Right forelimb (tissue), 1 donor: Measurements from ENCODE around the gene PCBD1.

Experiments used
- DNase-seq: peaks from one replicate; pipeline ENCODE4 v3.0.0-alpha.2; 2018

The PCBD1 gene

GRCh38 chr10:70917226-70917625 lies 28.9 kb upstream of the PCBD1 start:
- no peak for DNase-seq

GRCh38 chr10:70916241-70916640 lies 27.9 kb upstream of the PCBD1 start:
- no peak for DNase-seq

DNA sequence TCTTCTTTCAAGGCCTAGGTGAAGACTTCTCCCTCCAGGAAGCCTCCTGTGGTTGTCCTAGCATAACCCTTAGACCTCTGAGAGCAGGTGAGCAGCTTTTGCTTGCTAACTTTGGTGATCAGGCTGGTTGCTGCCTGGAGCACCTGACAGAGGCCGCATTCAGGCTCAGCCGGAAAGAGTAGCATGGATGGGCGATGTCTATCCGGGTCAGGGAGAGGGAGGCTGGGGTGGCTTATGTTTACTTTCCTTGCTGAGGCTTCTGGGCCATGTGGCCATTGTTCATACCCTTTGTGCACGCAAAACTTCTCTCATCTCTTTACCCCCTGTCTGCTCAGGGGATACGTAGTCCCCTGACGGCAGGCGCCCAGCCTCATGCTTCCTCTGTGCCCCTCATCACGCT lies 27.4 kb upstream of the PCBD1 start:
- no peak for DNase-seq

DNA sequence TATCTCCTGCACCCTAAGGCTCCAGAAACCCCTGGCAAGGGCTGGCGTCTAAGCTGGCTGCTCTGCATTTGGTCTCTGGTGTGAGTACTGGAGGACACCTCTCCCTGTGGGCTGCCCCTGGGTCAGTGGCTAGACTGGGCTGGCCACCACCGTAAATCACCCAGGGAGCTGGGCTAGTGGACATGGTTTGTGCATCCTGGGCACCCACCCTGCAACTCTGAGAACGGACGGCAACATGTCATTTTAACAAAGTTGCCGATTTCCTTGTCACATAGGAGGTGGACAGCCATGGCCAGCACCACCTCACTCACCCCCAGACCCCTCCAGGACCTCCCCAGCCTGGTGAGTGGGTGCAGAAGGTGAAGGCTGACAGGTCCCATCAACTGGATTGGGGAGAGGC lies 26.8 kb upstream of the PCBD1 start:
- DNase-seq: no peak

DNA sequence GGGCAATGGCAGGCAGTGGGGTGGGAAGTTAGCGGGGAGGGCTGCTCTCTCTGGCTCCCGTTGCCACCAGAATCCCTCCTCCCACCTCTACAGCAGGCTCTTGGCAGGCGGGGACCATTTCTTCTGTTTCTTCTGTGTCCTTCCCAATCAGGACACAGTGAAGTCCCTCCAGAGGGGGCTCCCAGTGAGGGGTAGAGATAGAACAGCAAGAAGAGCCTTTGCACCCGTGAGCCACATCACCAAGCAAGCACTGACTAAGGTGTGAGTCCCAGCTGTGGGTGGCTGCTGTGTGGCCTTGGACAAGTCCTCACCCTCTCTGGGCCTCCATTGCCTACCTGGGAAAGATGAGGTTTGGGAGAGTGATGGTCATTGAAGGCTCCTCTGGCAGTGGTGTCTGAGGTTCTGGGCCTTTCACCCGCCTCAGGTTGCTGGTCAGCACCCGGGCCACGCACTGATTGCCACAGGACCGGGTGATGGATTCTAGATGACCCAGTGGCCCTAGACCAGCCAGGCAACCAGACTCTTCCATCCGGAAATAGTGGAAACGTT lies 26.0 kb upstream of the PCBD1 start:
- no peak for DNase-seq

DNA sequence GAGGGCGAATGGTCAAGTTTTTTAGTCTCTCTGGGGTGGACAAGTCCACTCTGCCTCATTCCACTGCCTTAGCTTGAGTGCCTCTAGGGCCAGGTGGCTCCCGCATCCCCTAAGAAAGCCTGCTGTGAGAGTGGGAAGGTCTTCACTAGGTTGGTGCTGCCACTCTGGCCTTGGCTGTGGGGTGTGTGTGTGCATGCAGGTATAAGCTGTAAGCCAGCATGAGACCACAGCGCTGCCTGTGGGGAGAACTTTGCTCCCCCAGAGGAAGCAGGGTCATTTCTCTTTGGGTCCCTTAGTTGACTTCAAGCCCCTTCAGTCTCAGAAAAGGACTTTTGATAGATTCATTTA lies 25.5 kb upstream of the PCBD1 start:
- no peak for DNase-seq

DNA sequence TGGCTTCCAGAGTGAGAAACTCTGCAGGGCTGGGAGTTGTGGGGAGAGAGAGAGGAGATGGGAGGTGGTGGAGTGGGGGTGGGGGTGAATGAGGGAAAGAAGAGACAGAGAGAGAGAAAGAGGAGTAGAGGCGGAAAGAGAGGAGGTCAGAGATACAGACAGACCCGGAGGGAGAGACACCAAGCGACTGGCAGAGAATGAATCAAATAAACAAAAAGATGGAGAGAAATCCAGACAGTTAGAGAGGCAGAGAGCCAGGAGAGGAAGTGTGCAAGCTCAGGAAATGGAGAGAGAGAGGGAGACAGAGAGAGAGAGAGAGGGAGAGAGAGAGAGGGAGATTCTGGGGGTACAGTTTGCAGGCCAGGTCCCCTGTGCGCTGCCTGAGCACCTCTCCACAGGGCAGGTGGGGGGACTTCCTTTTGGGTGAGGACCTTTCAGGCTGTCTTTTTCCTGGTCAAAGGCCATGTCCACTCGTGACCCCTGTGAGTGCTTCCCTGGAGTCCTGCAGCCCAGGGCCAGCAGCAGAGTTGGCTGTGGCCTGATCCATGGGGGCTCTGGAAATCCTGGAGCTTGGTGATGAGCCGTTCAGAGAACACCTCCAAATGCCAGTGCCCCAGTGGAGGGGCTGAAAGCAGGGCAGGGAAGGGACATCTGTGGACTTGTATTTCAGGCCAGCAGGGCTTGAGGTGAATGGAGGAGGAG lies 25.0 kb upstream of the PCBD1 start:
- DNase-seq: no peak

GRCh38 chr10:70912556-70912955 lies 24.2 kb upstream of the PCBD1 start:
- no peak for DNase-seq

GRCh38 chr10:70911386-70911785 lies 23.0 kb upstream of the PCBD1 start:
- DNase-seq: no peak

DNA sequence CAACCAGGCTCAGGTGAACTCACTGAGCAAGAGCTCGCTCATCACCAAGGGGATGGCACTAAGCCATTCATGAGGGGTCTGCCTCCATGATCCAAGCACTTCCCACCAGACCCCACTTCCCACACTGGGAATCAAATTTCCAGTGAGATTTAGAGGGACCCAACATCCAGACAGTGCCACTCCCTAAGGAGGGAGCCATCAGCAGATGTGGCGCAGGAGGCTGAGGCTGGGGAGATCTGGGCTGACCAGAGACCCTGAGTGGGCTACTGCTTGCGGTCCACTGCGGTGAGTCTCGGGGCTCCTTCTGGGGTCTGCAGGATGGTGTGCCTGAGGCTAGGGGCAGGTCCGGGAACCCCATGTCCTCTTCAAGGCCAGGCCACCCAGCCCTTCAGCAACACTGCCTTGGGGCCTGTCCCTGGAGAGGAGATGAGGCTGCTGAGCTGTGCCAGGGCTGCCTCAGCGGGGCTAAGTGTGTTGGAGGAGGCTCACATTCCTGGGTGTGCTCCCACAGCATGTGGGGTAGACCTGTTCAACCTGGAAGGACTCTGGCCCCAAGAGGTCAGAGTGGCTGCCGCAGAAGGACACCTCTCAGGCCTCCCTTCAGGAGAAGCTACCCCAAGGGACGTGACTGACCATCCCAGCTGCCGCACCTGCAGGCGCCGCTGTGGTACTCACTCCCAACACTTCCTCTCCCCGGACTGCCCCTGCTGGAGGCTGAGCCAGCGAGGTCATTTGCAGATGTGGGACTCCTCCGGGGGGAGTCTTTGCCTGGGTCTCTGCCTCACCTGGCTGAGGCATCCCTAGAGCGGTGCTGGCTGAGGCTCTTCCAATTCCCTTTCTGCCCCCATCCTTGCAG lies 22.3 kb upstream of the PCBD1 start:
- no peak for DNase-seq

GRCh38 chr10:70909326-70909935 lies 21.1 kb upstream of the PCBD1 start:
- DNase-seq: no peak

DNA sequence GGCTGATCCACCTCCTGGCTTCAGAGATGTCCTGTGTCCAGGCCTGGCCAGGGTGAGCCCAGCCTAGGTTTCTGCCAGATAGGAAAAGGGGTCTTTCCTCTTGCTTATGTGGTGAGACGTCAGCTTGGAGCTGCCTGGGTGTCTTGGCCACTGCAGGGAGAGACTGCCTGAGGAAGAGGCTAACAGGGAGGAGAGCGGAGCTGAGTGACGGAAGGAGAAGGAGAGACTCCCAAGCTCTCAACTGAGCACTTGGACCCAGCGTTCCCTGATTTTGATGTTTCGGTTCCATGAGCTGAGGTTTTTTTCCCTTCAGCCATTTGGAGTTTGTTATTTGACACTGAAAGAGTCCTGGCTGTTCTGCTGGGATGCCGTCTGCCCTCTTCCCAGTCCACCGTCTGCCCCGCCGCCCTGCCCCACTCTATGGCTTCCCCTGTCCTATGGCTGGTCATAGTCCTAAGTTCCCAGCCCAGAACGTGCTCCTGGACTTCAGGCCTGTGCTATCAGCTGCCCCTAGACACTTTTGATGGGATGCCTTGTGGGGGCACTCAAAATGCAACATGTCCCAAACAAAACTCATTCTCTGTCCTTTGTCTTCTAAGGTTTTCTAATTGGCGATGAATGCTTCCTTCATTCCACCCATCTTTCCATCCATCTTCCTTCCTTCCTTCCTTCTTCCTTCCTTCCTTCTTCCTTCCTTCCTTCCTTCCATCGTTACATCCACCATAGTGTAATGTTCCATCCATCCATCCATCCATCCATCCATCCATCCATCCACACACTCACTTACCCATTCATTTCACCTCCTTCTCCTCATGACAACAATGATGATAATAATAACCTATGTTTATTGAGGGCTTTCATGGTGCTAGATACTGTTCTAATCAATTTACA lies 20.3 kb upstream of the PCBD1 start:
- no peak for DNase-seq

DNA sequence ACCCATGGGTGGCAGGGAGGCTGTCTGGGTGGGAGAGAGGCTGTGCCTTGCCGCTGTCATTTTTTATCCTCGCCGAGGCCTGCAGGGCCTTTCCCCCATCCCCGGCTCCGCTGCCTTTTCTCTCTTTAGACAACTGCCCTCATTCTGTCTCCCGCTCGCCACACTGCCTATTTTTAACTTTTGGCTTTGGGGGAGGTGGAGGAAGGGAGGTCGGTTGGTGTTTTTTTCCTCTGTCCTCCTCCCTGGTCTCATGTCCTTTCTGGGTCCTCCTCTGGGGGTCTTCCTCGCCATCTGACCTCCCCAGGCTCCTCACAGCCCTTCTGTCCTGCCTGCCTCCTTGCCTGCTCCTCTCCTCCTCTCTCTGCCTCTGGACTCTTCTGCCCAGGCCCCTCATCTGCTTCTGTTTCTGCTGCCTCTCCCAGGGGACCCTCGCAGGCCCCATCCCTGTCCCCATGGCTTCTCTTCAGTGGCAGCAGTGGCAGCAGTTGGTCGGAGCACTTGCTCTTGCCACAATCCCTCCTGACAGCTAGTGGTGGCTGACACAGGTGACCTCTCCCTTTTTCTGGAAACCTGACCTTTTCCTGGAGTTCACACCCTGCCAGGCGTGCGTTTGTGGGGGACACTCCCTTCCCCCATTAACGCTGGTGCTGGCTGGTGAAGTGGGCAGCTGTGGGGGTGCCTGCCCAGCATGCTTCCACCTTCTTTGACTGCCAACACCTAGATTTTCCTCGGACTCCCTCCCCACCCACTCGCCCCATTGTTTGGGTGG lies 19.5 kb upstream of the PCBD1 start:
- peak; percentile 29 for DNase-seq

DNA sequence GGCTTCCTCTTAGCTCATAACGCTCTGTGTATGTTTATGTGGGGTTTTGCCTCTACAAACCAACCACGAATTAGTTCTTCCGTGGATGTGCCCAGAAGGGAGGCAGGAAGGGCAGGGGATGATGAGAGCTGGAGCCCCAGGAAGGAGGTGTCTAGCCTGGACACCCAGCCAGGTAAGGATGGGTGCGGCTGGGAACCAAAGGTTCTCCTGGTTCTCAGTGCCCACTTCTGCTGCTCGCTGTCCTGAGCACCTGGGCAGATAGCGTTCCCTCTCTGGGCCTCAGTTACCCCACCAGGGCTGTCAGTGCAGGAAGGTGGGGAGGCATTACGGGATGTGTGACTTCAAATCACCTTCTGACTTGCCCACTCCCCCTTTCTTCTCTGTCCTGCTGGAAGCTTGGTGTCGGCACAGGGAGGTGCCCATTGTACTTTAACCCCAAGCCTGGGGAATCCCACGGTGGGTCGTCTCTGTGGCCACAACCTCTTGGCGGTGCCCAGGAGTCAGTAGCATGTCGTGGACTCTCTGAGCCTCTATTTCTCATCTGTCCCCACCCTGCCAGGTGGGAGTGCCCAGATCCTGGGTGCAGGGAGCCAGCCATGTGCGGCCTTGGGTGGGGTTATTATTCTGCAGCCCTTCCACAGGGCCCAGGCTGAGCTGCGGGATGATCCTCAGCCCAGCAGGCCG lies 18.7 kb upstream of the PCBD1 start:
- peak; percentile 37 for DNase-seq

DNA sequence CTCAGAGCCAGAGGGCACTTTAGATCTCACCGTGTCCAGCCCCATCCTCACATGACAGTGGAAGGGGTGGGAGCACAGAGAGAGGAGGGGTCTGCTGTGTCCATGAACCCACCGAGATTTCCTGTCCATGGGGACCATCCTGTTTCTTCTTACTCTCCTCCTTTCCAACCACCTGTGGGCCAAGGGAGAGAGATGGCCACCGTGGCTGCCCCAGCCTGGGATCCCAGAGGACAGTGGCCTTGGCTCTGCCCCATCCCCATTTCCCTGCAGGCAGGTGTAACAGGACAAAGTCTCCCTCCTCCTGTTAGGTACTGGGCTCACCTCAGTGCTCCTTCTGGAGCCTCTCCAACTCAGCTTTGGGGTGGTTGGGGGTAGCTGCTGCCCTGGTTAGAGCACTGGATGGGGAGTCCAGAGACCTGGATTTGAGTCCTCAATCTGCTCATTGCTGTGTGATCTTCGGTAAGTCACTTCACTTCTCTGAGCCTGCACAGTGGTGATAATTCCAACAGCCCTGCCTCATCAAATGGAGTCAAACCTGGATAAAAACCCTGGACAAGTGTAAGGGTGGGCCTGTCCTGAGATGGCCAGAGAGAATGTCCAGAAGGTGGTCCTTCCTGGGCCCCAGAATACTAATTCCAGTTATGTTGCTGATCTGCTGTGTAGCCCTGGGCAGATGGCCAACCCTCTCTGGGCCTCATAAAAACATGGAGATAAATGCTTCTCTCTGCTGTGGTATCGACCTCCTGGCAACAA lies 17.8 kb upstream of the PCBD1 start:
- DNase-seq: peak; percentile 43

DNA sequence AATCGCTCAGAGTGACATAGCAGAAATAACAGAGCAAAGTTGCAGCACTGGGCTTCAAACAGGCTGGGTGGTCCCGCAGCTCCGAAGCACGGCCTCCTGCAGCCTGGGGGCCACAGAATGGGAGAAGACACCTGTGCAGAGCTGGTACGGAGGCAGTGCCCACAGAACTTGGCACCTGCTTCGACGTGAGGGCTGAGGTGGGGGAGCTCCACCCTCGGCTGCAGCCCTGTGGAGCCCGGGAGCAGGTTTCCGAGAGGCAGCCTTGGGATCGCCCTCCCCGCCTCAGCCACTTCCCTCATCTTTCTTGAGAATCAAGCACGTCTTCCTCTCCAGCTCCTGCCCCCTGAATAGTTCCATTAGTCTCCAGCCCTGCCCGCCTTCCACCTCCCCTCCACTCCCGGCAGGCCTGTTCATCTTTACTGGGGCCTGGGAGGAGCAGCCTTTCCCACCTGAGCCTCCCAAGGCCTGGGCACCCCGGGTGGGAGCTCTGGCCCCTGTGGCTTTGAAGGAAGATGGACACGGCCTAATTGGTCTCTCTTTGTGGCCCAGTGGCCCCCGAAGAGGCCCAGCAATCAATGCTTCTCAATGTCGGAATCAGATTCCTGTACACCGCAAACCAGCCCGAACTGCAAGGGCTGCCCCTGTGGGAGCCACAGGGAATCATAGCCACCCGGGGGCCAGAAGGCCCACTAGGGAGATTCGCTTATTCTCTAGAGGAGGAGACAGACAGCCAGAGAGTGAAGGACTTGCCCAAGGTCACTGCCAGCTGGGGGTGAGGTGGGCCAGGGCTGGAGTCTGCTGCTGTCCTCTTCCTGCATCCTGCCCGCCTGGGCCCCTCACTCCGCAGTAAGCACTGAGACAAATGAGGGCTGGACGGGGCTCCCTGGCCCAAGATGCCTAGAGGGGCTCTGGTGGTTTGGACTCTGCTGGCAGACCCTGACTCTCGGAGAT lies 17.0 kb upstream of the PCBD1 start:
- DNase-seq: peak; percentile 22

- DNase-seq: peak; percentile 75
Observed at GRCh38 chr10:70903262-70903921, 15.0 kb upstream of the PCBD1 start.

- no peak for DNase-seq
Observed at GRCh38 chr10:70902661-70903261, 14.4 kb upstream of the PCBD1 start.
